DOHH2 (cell line): ENCODE results near the gene ELF5.

ENCODE experiments used
- H3F3A ChIP-seq: fragments of 200-600 bp; sonication (generic), shearing (Covaris generic); 2 replicates; pipeline ENCODE4 v1.6.0; 2016; ENCODE audit warnings: antibody characterized with exemption, mild to moderate bottlenecking; ENCODE audit not compliant: control insufficient read depth, insufficient read depth
- H3K27ac ChIP-seq: fragments of 200-600 bp; sonication (generic); 2 replicates; pipeline ENCODE4 v1.5.1; 2014; ENCODE audit warnings: low read depth, mild to moderate bottlenecking, low read length, moderate library complexity
- H3K27me3 ChIP-seq: fragments of 200-600 bp; sonication (generic); 2 replicates; pipeline ENCODE4 v1.6.1; 2014; ENCODE audit warnings: mild to moderate bottlenecking, low read length, mixed read lengths; ENCODE audit not compliant: control insufficient read depth
- H3K36me3 ChIP-seq: fragments of 200-600 bp; sonication (generic); 2 replicates; pipeline ENCODE4 v1.6.1; 2014; ENCODE audit warnings: mild to moderate bottlenecking, low read length, moderate library complexity, mixed read lengths; ENCODE audit not compliant: control insufficient read depth
- H3K4me1 ChIP-seq: fragments of 200-600 bp; sonication (generic); 2 replicates; pipeline ENCODE4 v1.6.1; 2014; ENCODE audit warnings: mild to moderate bottlenecking, low read length, mixed read lengths; ENCODE audit not compliant: control insufficient read depth
- H3K4me2 ChIP-seq: fragments of 200-600 bp; sonication (generic); 2 replicates; pipeline ENCODE4 v1.6.0; 2014; ENCODE audit warnings: mild to moderate bottlenecking, low read length, moderate library complexity
- H3K4me3 ChIP-seq: fragments of 200-600 bp; sonication (generic); 2 replicates; pipeline ENCODE4 v1.5.1; 2014; ENCODE audit warnings: mild to moderate bottlenecking, low read length, mixed read lengths
- H3K79me2 ChIP-seq: fragments of 200-600 bp; sonication (generic); 2 replicates; pipeline ENCODE4 v1.6.1; 2014; ENCODE audit warnings: mild to moderate bottlenecking, low read length, mixed read lengths; ENCODE audit not compliant: control insufficient read depth
- H3K9me2 ChIP-seq: fragments of 200-600 bp; sonication (generic); replicated peaks from 2 replicates; pipeline ENCODE4 v1.6.1; 2014; ENCODE audit warnings: mild to moderate bottlenecking, low read length, mixed read lengths; ENCODE audit not compliant: control insufficient read depth
- H3K9me3 ChIP-seq: fragments of 200-600 bp; sonication (generic); 2 replicates; pipeline ENCODE4 v1.6.1; 2014; ENCODE audit warnings: antibody characterized with exemption, low read length, mixed read lengths; ENCODE audit not compliant: control insufficient read depth, insufficient read depth
- H4K20me1 ChIP-seq: fragments of 200-600 bp; sonication (generic); 2 replicates; pipeline ENCODE4 v1.6.0; 2014; ENCODE audit warnings: low read depth, mild to moderate bottlenecking, antibody characterized with exemption, low read length, moderate library complexity; ENCODE audit not compliant: control insufficient read depth, insufficient read depth
- EZH2phosphoT487 ChIP-seq: fragments of 200-600 bp; sonication (generic); IDR thresholded peaks from 2 replicates; pipeline ENCODE4 v1.6.1; 2017; ENCODE audit warnings: borderline replicate concordance, mild to moderate bottlenecking, antibody characterized with exemption, low read length, moderate library complexity, mixed read lengths
- TF ChIP-seq, protein P1 (sequence below): fragments of 200-600 bp; sonication (generic); IDR thresholded peaks from one replicate; pipeline ENCODE4 v1.5.1; 2014; ENCODE audit warnings: antibody characterized with exemption, mild to moderate bottlenecking, low read depth, low read length; ENCODE audit not compliant: poor library complexity, severe bottlenecking

ELF5 gene

DNA sequence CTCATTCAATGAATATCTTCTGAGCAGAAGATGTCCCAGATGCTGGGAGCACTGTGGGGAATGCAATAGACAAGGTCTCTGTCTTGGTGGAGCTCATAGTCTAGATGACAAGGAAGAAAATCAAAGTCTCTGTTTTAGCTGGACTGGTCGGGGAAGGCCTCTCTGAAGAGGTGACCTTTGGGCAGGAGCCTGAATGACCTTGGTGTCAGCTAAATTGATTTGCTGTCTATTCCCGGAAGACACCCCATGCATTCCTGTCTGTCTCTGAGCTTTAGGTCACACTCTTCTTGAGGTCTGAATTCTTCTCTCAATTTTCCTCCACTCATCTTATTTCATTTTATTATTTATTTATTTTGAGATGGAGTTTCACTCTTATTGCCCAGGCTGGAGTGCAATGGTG lies 14.5 kb upstream of the ELF5 start:
- H3F3A ChIP-seq: no peaks in the 10 kb centered on the region
- H3K27me3 ChIP-seq: peaks cover 3% of the 10 kb centered on the region; the same call in 1 of the 2 replicates
- H3K9me2 ChIP-seq: no peaks in the 10 kb centered on the region
- H4K20me1 ChIP-seq: no peaks in the 10 kb centered on the region
- TF ChIP-seq EZH2phosphoT487: no peak
- TF ChIP-seq, protein P1, sequence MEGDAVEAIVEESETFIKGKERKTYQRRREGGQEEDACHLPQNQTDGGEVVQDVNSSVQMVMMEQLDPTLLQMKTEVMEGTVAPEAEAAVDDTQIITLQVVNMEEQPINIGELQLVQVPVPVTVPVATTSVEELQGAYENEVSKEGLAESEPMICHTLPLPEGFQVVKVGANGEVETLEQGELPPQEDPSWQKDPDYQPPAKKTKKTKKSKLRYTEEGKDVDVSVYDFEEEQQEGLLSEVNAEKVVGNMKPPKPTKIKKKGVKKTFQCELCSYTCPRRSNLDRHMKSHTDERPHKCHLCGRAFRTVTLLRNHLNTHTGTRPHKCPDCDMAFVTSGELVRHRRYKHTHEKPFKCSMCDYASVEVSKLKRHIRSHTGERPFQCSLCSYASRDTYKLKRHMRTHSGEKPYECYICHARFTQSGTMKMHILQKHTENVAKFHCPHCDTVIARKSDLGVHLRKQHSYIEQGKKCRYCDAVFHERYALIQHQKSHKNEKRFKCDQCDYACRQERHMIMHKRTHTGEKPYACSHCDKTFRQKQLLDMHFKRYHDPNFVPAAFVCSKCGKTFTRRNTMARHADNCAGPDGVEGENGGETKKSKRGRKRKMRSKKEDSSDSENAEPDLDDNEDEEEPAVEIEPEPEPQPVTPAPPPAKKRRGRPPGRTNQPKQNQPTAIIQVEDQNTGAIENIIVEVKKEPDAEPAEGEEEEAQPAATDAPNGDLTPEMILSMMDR: no peak
- H3K4me2 ChIP-seq: no peak overlapping the region
- no peaks in the 10 kb centered on the region for H3K79me2 ChIP-seq
- H3K4me3 ChIP-seq: no peak overlapping the region
- no peaks in the 10 kb centered on the region for H3K36me3 ChIP-seq
- H3K27ac ChIP-seq: no peak overlapping the region
- H3K4me1 ChIP-seq: no peaks in the 10 kb centered on the region
- no peaks in the 10 kb centered on the region for H3K9me3 ChIP-seq

DNA sequence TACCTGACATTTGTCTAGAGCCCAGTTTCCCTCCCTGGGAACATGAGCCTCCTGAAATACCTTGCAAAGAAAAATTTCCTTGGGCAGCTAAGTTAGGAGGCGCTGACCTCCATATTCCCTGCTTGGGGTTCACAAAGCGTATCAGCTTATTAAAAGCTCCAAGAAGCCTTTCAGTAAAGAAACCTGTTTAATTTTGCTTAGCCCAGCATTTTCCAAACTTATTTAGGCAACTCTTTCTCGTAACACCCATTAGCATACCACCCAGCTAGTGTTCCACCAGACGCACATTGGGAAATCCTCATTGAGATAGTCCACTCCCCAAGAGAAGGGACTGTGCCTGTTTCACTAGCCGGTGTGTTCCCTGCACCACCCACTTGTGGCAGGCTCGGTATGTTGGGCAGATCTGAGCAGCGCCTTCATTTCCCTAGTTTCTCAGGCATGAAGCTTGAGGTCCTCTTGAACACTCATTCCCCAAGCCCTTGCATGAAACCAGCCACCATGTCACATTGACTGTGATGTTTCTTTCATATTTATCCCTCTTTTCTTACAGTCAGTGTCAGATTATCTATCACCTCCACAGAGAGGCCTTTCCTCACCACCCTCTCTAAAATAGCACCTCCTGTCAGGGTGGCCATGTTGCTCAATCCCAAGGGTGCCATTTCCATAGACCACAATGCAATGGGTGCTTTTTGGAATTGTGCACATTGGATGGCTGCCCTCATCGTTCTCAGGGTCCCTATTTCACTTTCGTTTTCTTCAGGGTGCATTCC lies 12.5 kb upstream of the ELF5 start:
- no peaks in the 10 kb centered on the region for H3K79me2 ChIP-seq
- TF ChIP-seq, protein P1: no peak
- TF ChIP-seq EZH2phosphoT487: no peak
- no peaks in the 10 kb centered on the region for H3K9me3 ChIP-seq
- no peaks in the 10 kb centered on the region for H4K20me1 ChIP-seq
- no peak overlapping the region for H3K4me2 ChIP-seq
- no peaks in the 10 kb centered on the region for H3F3A ChIP-seq
- no peak overlapping the region for H3K4me3 ChIP-seq
- no peaks in the 10 kb centered on the region for H3K27me3 ChIP-seq
- no peaks in the 10 kb centered on the region for H3K4me1 ChIP-seq
- no peaks in the 10 kb centered on the region for H3K36me3 ChIP-seq
- H3K27ac ChIP-seq: no peak overlapping the region
- no peaks in the 10 kb centered on the region for H3K9me2 ChIP-seq

DNA sequence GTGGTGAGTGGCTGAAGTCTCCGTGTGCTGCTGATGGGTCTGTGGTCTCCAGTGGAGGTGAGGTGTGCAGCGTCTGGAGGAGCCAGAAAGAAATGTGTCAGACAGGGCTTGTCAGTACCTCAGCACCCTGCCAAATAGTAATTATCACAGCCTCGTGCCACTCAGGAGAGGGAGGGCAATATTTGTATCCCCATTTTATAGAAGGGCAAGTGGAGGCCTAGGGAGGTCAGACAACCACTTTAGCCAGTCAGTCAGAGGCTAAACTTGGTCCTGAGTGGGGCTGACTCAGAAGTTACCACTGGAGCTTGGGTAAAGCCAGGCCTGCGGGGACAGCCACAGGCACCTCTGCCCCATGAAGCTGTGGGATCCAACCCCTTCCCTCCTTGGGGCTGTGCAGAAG lies 11.5 kb upstream of the ELF5 start:
- no peaks in the 10 kb centered on the region for H3K4me1 ChIP-seq
- no peak overlapping the region for H3K4me3 ChIP-seq
- no peaks in the 10 kb centered on the region for H3K36me3 ChIP-seq
- no peaks in the 10 kb centered on the region for H3K9me3 ChIP-seq
- no peaks in the 10 kb centered on the region for H3K9me2 ChIP-seq
- no peaks in the 10 kb centered on the region for H3F3A ChIP-seq
- no peaks in the 10 kb centered on the region for H3K27me3 ChIP-seq
- no peaks in the 10 kb centered on the region for H3K79me2 ChIP-seq
- TF ChIP-seq EZH2phosphoT487: no peak
- TF ChIP-seq, protein P1: no peak
- H3K4me2 ChIP-seq: no peak overlapping the region
- no peaks in the 10 kb centered on the region for H4K20me1 ChIP-seq
- no peak overlapping the region for H3K27ac ChIP-seq
